H1 (cell line): ENCODE results near the gene PLPP7. TPM values are rescaled to one million over a fixed set of nuclear protein-coding genes. Genes with fewer than 3 reads are reported as not detected.

Experiments
- CTCF ChIA-PET: fragments of 300-600 bp; sonication (Branson Sonifier 250); formaldehyde crosslinking; loops from one replicate; lab custom pipeline; 2021; ENCODE audit not compliant: partially characterized antibody; lab: Charles Lee
- POLR2A ChIA-PET: fragments of 300-600 bp; sonication (Branson Sonifier 250); formaldehyde crosslinking; loops from one replicate; lab custom pipeline; 2021; ENCODE audit warnings: inconsistent platforms; ENCODE audit not compliant: partially characterized antibody; lab: Charles Lee
- DNase-seq, 2 experiments: peaks; one replicate each; pipeline versions ENCODE4 v3.0.0 to v3.0.0-alpha.2; 2010 to 2022; ENCODE audit warnings: low spot score in 2 of 2, low read depth in 1 of 2, mixed read lengths in 1 of 2
- FAIRE-seq: peaks from 2 replicates; lab custom pipeline; 2011; peaks lifted over from hg19 to GRCh38; lab: Jason Lieb, UNC
- H2AFZ ChIP-seq: 2 replicates; pipeline ENCODE4 v1.8.1; 2012; ENCODE audit warnings: low read length, inconsistent platforms
- H2AK5ac ChIP-seq: 2 replicates; pipeline ENCODE4 v1.6.1; 2013; ENCODE audit warnings: low read depth, low read length
- H2BK120ac ChIP-seq: replicated peaks from 2 replicates; pipeline ENCODE3; 2013; ENCODE audit warnings: low read depth, low read length, inconsistent platforms
- H2BK12ac ChIP-seq: 2 replicates; pipeline ENCODE4 v1.6.1; 2013; ENCODE audit warnings: low read depth, low read length
- H2BK15ac ChIP-seq: 2 replicates; pipeline ENCODE4 v1.6.1; 2013; ENCODE audit warnings: low read length
- H2BK20ac ChIP-seq: 2 replicates; pipeline ENCODE4 v1.6.1; 2013; ENCODE audit warnings: low read length
- H2BK5ac ChIP-seq: 2 replicates; pipeline ENCODE4 v1.6.1; 2013; ENCODE audit warnings: low read depth, low read length
- H3K14ac ChIP-seq: 2 replicates; pipeline ENCODE4 v1.6.1; 2013; ENCODE audit warnings: inconsistent platforms; ENCODE audit not compliant: insufficient read length
- H3K18ac ChIP-seq: 2 replicates; pipeline ENCODE4 v1.6.1; 2013; ENCODE audit warnings: low read length; ENCODE audit errors: extremely low read depth
- H3K23ac ChIP-seq: 2 replicates; pipeline ENCODE4 v1.6.1; 2013; ENCODE audit warnings: inconsistent platforms; ENCODE audit not compliant: insufficient read length
- H3K23me2 ChIP-seq: 2 replicates; pipeline ENCODE4 v1.6.1; 2013; ENCODE audit warnings: low read depth, low read length
- H3K27ac ChIP-seq: 2 replicates; pipeline ENCODE4 v1.6.1; 2011; ENCODE audit warnings: low read depth, low read length, inconsistent platforms
- H3K27me3 ChIP-seq, 4 experiments: replicated peaks in 1 of 4; 1 replicate in 1 of 4; 2 replicates in 3 of 4; pipeline versions ENCODE4 v1.6.1 to v1.8.1; 2011 to 2013; ENCODE audit warnings: low read length in 3 of 4, mild to moderate bottlenecking in 3 of 4, inconsistent platforms in 2 of 4, mixed read lengths in 2 of 4, moderate library complexity in 1 of 4; ENCODE audit not compliant: control insufficient read depth in 3 of 4, insufficient read depth in 3 of 4; ENCODE audit errors: extremely low read depth in 1 of 4
- H3K36me3 ChIP-seq, 4 experiments: 2 replicates each; pipeline versions ENCODE4 v1.6.1 to v1.8.1; 2011 to 2013; ENCODE audit warnings: mild to moderate bottlenecking in 4 of 4, low read length in 3 of 4, moderate library complexity in 2 of 4, control low read depth in 1 of 4, inconsistent platforms in 1 of 4; ENCODE audit not compliant: insufficient read depth in 4 of 4, control insufficient read depth in 2 of 4
- H3K4ac ChIP-seq: replicated peaks from 2 replicates; pipeline ENCODE3; 2013; ENCODE audit warnings: low read length, low read depth, mixed read lengths, inconsistent platforms; ENCODE audit not compliant: insufficient read length
- H3K4me1 ChIP-seq, 4 experiments: replicated peaks in 1 of 4; 1 replicate in 1 of 4; 2 replicates in 3 of 4; pipeline versions ENCODE4 v1.6.1 to v1.8.1; 2011 to 2013; ENCODE audit warnings: low read length in 3 of 4, inconsistent platforms in 2 of 4, mixed read lengths in 1 of 4; ENCODE audit not compliant: insufficient read depth in 4 of 4, control insufficient read depth in 3 of 4
- H3K4me2 ChIP-seq, 2 experiments: 2 replicates each; pipeline versions ENCODE4 v1.6.1 to v1.8.1; 2011 to 2013; ENCODE audit warnings: low read depth in 2 of 2, low read length in 2 of 2, control low read depth in 1 of 2, inconsistent platforms in 1 of 2, mild to moderate bottlenecking in 1 of 2; ENCODE audit not compliant: insufficient read depth in 1 of 2
- H3K4me3 ChIP-seq, 4 experiments: fragments of 200-600, 300-600 bp in 1 of 4; sonication (generic), shearing (Covaris generic), sonication (Bioruptor Twin) in 1 of 4; 2 replicates each; pipeline versions ENCODE4 v1.5.1 to v1.8.1; 2011 to 2016; ENCODE audit warnings: low read length in 4 of 4, low read depth in 3 of 4, control low read depth in 2 of 4, inconsistent platforms in 2 of 4, mild to moderate bottlenecking in 2 of 4, mixed read lengths in 1 of 4, moderate library complexity in 1 of 4; ENCODE audit not compliant: insufficient read depth in 2 of 4; ENCODE audit errors: extremely low read depth in 1 of 4
- H3K56ac ChIP-seq: replicated peaks from 2 replicates; pipeline ENCODE3; 2013; ENCODE audit warnings: low read depth, mild to moderate bottlenecking, mixed read lengths, low read length, inconsistent platforms; ENCODE audit not compliant: insufficient read length
- H3K79me1 ChIP-seq: 2 replicates; pipeline ENCODE4 v1.6.1; 2013; ENCODE audit warnings: low read depth, low read length, control low read depth
- H3K79me2 ChIP-seq, 2 experiments: 2 replicates each; pipeline versions ENCODE4 v1.6.1 to v1.8.1; 2012 to 2013; ENCODE audit warnings: low read length in 2 of 2, mild to moderate bottlenecking in 2 of 2, inconsistent platforms in 1 of 2; ENCODE audit not compliant: insufficient read depth in 2 of 2, control insufficient read depth in 1 of 2
- H3K9ac ChIP-seq, 4 experiments: replicated peaks in 1 of 4; 1 replicate in 1 of 4; 2 replicates in 3 of 4; pipeline versions ENCODE4 v1.6.1 to v1.8.1; 2011 to 2013; ENCODE audit warnings: low read depth in 3 of 4, low read length in 3 of 4, control low read depth in 2 of 4, mild to moderate bottlenecking in 2 of 4, moderate library complexity in 2 of 4, inconsistent platforms in 1 of 4; ENCODE audit errors: extremely low read depth in 1 of 4
- H3K9me3 ChIP-seq, 2 experiments: 2 replicates each; pipeline versions ENCODE4 v1.6.1 to v1.8.1; 2012 to 2013; ENCODE audit warnings: mild to moderate bottlenecking in 2 of 2, moderate library complexity in 2 of 2, control low read depth in 1 of 2, inconsistent platforms in 1 of 2, low read depth in 1 of 2, low read length in 1 of 2, mixed read lengths in 1 of 2; ENCODE audit not compliant: insufficient read depth in 2 of 2
- H4K20me1 ChIP-seq, 2 experiments: replicated peaks in 1 of 2; 2 replicates each; pipeline versions ENCODE3 to v1.8.1; 2011 to 2013; ENCODE audit warnings: inconsistent platforms in 2 of 2, low read length in 2 of 2, mild to moderate bottlenecking in 1 of 2; ENCODE audit not compliant: insufficient read depth in 2 of 2, control insufficient read depth in 1 of 2
- H4K5ac ChIP-seq: 2 replicates; pipeline ENCODE4 v1.6.1; 2013; ENCODE audit warnings: low read length, low read depth, mixed read lengths, inconsistent platforms; ENCODE audit not compliant: insufficient read length
- H4K8ac ChIP-seq: 2 replicates; pipeline ENCODE4 v1.8.0; 2013; ENCODE audit warnings: mild to moderate bottlenecking, moderate library complexity, low read length, inconsistent platforms; ENCODE audit not compliant: insufficient read depth; ENCODE audit errors: extremely low read depth
- H4K91ac ChIP-seq: replicated peaks from 2 replicates; pipeline ENCODE3; 2013; ENCODE audit warnings: low read length, mixed read lengths, inconsistent platforms; ENCODE audit not compliant: insufficient read length
- GABPA ChIP-seq: IDR thresholded peaks from 2 replicates; pipeline ENCODE4 v1.6.1; 2011; ENCODE audit warnings: mild to moderate bottlenecking, low read length, moderate library complexity, borderline replicate concordance; ENCODE audit not compliant: insufficient read depth
- SRF ChIP-seq: IDR thresholded peaks from 2 replicates; pipeline ENCODE4 v1.6.1; 2011; ENCODE audit warnings: mild to moderate bottlenecking, low read depth, low read length, moderate library complexity
- TAF7 ChIP-seq: optimal IDR thresholded peaks from 2 replicates; pipeline ENCODE3; 2011; ENCODE audit warnings: low read depth, mild to moderate bottlenecking, inconsistent platforms, low read length, moderate library complexity, borderline replicate concordance
- WGBS, 2 experiments: shearing (Covaris generic) in 1 of 2; methylation state at CpG; one replicate each; pipeline versions ENCODE4 v1.1.6 to v1.1.7; 2013 to 2015; ENCODE audit warnings: low lambda C conversion rate in 2 of 2, mixed read lengths in 2 of 2, inconsistent platforms in 1 of 2, low coverage in 1 of 2, missing lambda C conversion rate in 1 of 2; ENCODE audit not compliant: insufficient replicate concordance in 2 of 2, insufficient coverage in 1 of 2, insufficient read length in 1 of 2; ENCODE audit errors: extremely low coverage in 1 of 2, missing lambda C conversion rate in 1 of 2; 5-methylcytosine and 5-hydroxymethylcytosine counted together
- polyA plus RNA-seq, 7 experiments: library from polyadenylated mRNA; depleted of rRNA in 3 of 7; stranded (reverse) in 5 of 7; unstranded in 2 of 7; fragments of >200 nt in 5 of 7; fragments of 200-250 nt in 2 of 7; gene quantifications; 1 replicate in 5 of 7; 2 replicates in 1 of 7; 4 replicates in 1 of 7; pipeline versions ENCODE4 v1.2.1 to v1.2.3, GENCODE V29; 2011 to 2013; ENCODE audit warnings: missing spikeins in 2 of 7, mixed read lengths in 2 of 7
- total RNA-seq: library from RNA; stranded (reverse); fragmentation: NEBNext Ultra II Directional; extraction: Animal tissue kit (Norgen Biotek cat#: 25700); gene quantifications from 2 replicates; pipeline ENCODE4 v1.2.1, GENCODE V29; 2021

PLPP7 gene
- total and polyA plus RNA-seq, 2 of the 8 experiments (the other 6 are each of a cell fraction or from before 2014, with no cell fraction given) = 3.4 to 3.9 TPM

- Histone ChIP-seq H2BK5ac (no peak overlapping the region), H2AK5ac (no peak overlapping the region), H2BK20ac (no peak overlapping the region), H3K18ac (no peak overlapping the region), H4K20me1 (no peaks in the 10 kb centered on the region), H3K4me2 (no peak overlapping the region), H3K23ac (no peak overlapping the region), H2BK15ac (no peak overlapping the region; the same call in 1 of the 2 replicates), H2AFZ (no peak overlapping the region), H3K9ac (no peak overlapping the region), H3K4me3 (no peak overlapping the region), H2BK12ac (no peak overlapping the region), H3K4me1 (peaks cover 3 to 15% (median 9%) of the 10 kb centered on the region in 4 experiments; a peak in 5 of 7 replicates), H2BK120ac (no peak overlapping the region), H4K91ac (no peak overlapping the region), H3K36me3 (no peaks in the 10 kb centered on the region), H3K79me2 (no peaks in the 10 kb centered on the region), H3K14ac (no peak overlapping the region), H3K27ac (no peak overlapping the region), H3K23me2 (no peaks in the 10 kb centered on the region; the same call in 1 of the 2 replicates), H3K9me3 (no peaks in the 10 kb centered on the region), H3K79me1 (no peaks in the 10 kb centered on the region), H3K4ac (no peak overlapping the region), H3K56ac (no peak overlapping the region), H4K5ac (no peak overlapping the region), H3K27me3 (peaks cover 0 to 13% (median 10%) of the 10 kb centered on the region in 4 experiments; a peak in 5 of 7 replicates), H4K8ac (no peak overlapping the region)
- POLR2A ChIA-PET = no interaction called here
- FAIRE-seq = no peak
- WGBS, 2 experiments = 85% methylated on average over 6 of the region's 6 CpGs; no CpG with 5 or more reads in 1 of the 2 experiments
- CTCF ChIA-PET = interaction anchor here (0.8 to 2.5 kb wide), 4 partner anchors 8 to 25 kb away, joined by 3 to 7 read pairs (median 5); no protein-coding TSS in a partner anchor
- DNase-seq = no peak
- 0 out of 2 replicates have a peak, but pooled peaks have one; percentile 32 for TF ChIP-seq SRF
- TF ChIP-seq GABPA = no peak
- TF ChIP-seq TAF7 = no peak
Measured at GRCh38 chr9:131271506-131271931, 18.0 kb upstream of the PLPP7 start.
